Ishikawa (cell line): ENCODE measurements around the gene PRCC.

Source experiments
- CEBPB ChIP-seq: IDR thresholded peaks from 2 replicates; pipeline ENCODE4 v1.6.1; 2012
- CREB1 ChIP-seq: IDR thresholded peaks from 2 replicates; pipeline ENCODE4 v1.6.1; 2012; ENCODE audit warnings: low read depth
- EGR1 ChIP-seq: IDR thresholded peaks from 2 replicates; pipeline ENCODE4 v1.6.1; 2012
- EP300 ChIP-seq: IDR thresholded peaks from 2 replicates; pipeline ENCODE4 v1.6.1; 2012; ENCODE audit warnings: borderline replicate concordance
- FOXM1 ChIP-seq: IDR thresholded peaks from 2 replicates; pipeline ENCODE4 v1.6.1; 2012; ENCODE audit warnings: low read depth, borderline replicate concordance
- MAX ChIP-seq: IDR thresholded peaks from 2 replicates; pipeline ENCODE4 v1.6.1; 2012
- NFIC ChIP-seq: IDR thresholded peaks from 2 replicates; pipeline ENCODE4 v1.6.1; 2012
- RAD21 ChIP-seq: IDR thresholded peaks from 2 replicates; pipeline ENCODE4 v1.6.1; 2012; ENCODE audit warnings: low read depth
- REST ChIP-seq: IDR thresholded peaks from 2 replicates; pipeline ENCODE4 v1.6.1; 2012; ENCODE audit warnings: low read depth, mild to moderate bottlenecking
- TAF1 ChIP-seq: IDR thresholded peaks from 2 replicates; pipeline ENCODE4 v1.6.1; 2012; ENCODE audit warnings: low read depth, mild to moderate bottlenecking
- TCF12 ChIP-seq: IDR thresholded peaks from 2 replicates; pipeline ENCODE4 v1.6.1; 2012; ENCODE audit warnings: low read depth
- TEAD4 ChIP-seq: IDR thresholded peaks from 2 replicates; pipeline ENCODE4 v1.6.1; 2012
- USF1 ChIP-seq: IDR thresholded peaks from 2 replicates; pipeline ENCODE4 v1.6.1; 2012
- YY1 ChIP-seq: IDR thresholded peaks from 2 replicates; pipeline ENCODE4 v1.6.1; 2012; ENCODE audit warnings: low read depth
- ZBTB7A ChIP-seq: IDR thresholded peaks from 2 replicates; pipeline ENCODE4 v1.6.1; 2012; ENCODE audit warnings: low read depth

Gene PRCC

GRCh38 chr1:156760092-156760795 is 7.1 kb upstream of the PRCC start:
- TF ChIP-seq NFIC (no peak), ZBTB7A (no peak), MAX (no peak), CEBPB (no peak), TEAD4 (no peak)

- TF ChIP-seq EGR1 = no peak
- no peak for TF ChIP-seq EP300
- no peak for TF ChIP-seq REST
- no peak for TF ChIP-seq NFIC
- no peak for TF ChIP-seq CREB1
- no peak for TF ChIP-seq ZBTB7A
- no peak for TF ChIP-seq TCF12
- TF ChIP-seq CEBPB = no peak
- no peak for TF ChIP-seq USF1
- no peak for TF ChIP-seq MAX
- no peak for TF ChIP-seq TAF1
- no peak for TF ChIP-seq TEAD4
- no peak for TF ChIP-seq RAD21
- no peak for TF ChIP-seq FOXM1
- no peak for TF ChIP-seq YY1
Observed at GRCh38 chr1:156760796-156761104, 6.6 kb upstream of the PRCC start.

- TF ChIP-seq CEBPB = no peak
- TF ChIP-seq EP300 = no peak
- TF ChIP-seq USF1 = no peak
Observed at GRCh38 chr1:156765666-156766065, 1.7 kb upstream of the PRCC start.

GRCh38 chr1:156766298-156767100 is 836 bp upstream of the PRCC start:
- TF ChIP-seq ZBTB7A = no peak

- TF ChIP-seq YY1 (no peak), TCF12 (no peak), RAD21 (no peak), TAF1 (no peak), REST (no peak), EGR1 (no peak), CEBPB (no peak), EP300 (no peak), CREB1 (no peak), FOXM1 (no peak)
Observed at GRCh38 chr1:156767879-156768604, 707 bp downstream of the PRCC start.

- TF ChIP-seq EGR1 = no peak
- no peak for TF ChIP-seq EP300
- no peak for TF ChIP-seq TAF1
Observed at GRCh38 chr1:156768610-156769295, 1.4 kb downstream of the PRCC start.
